ENCODE data around the gene PCDHA5.
"Not testable (repeated sequence)": the region's sequence is repeated elsewhere in the genome, so short reads cannot be mapped to it uniquely, and the experiment has no call there.

PCDHA5 gene

GRCh38 chr5:140791089-140791488, 30.3 kb upstream of the PCDHA5 start:
- H3K4me3 ChIP-seq (ENCODE audit: low read depth in 1 of 2, low read length in 2 of 2) = no peak overlapping the region
- no peaks in the 10 kb centered on the region for H3K79me2 ChIP-seq (ENCODE audit: insufficient read depth, low read length)
- no peak overlapping the region for H3K4me2 ChIP-seq (ENCODE audit: insufficient read depth, low read length)
- no peak overlapping the region for H3K27ac ChIP-seq (ENCODE audit: low read length)
- H2AFZ ChIP-seq (ENCODE audit: low read depth, low read length) = no peak overlapping the region
- no peaks in the 10 kb centered on the region for H3K36me3 ChIP-seq (ENCODE audit: insufficient read depth, low read length)
- DNase-seq = no peak
- H3K9me3 ChIP-seq (ENCODE audit: insufficient read depth, low read length, severe bottlenecking) = peaks cover 5% of the 10 kb centered on the region
- H3K9ac ChIP-seq (ENCODE audit: low read depth, low read length) = no peak overlapping the region
- ATAC-seq (ENCODE audit: insufficient read depth, low read depth) = no peak
- H3K27me3 ChIP-seq (ENCODE audit: insufficient read depth, low read length, poor library complexity) = peaks cover 3% of the 10 kb centered on the region
- H4K20me1 ChIP-seq (ENCODE audit: insufficient read depth, low read length) = no peaks in the 10 kb centered on the region
- TF ChIP-seq CTCF (IDR thresholded peaks at IDR 0.05; ENCODE audit: borderline replicate concordance, extremely low read depth, low read length, poor library complexity, severe bottlenecking) = no peak
- no peak for TF ChIP-seq EZH2 (IDR thresholded peaks at IDR 0.05; ENCODE audit: borderline replicate concordance, low read depth, low read length, severe bottlenecking)
- no peaks in the 10 kb centered on the region for H3K4me1 ChIP-seq (ENCODE audit: insufficient read depth, low read length)

GRCh38 chr5:140794595-140795258, 26.7 kb upstream of the PCDHA5 start, which contains the start of gene PCDHA2:
Gene PCDHA2, plus strand, starts transcription at chr5:140794852.
- no peak within 1 kb of the TSS for H2AFZ ChIP-seq (ENCODE audit: low read depth, low read length)
- DNase-seq = no peak
- no peaks in the 10 kb centered on the region for H4K20me1 ChIP-seq (ENCODE audit: insufficient read depth, low read length)
- H3K9ac ChIP-seq (ENCODE audit: low read depth, low read length) = no peak within 1 kb of the TSS
- H3K79me2 ChIP-seq (ENCODE audit: insufficient read depth, low read length) = no peaks in the 10 kb centered on the region
- no peaks in the 10 kb centered on the region for H3K4me1 ChIP-seq (ENCODE audit: insufficient read depth, low read length)
- no peak within 1 kb of the TSS for H3K4me3 ChIP-seq (ENCODE audit: low read depth in 1 of 2, low read length in 2 of 2)
- H3K36me3 ChIP-seq (ENCODE audit: insufficient read depth, low read length) = no peaks in the 10 kb centered on the region
- no peak within 1 kb of the TSS for H3K4me2 ChIP-seq (ENCODE audit: insufficient read depth, low read length)
- no peak for ATAC-seq (ENCODE audit: insufficient read depth, low read depth)
- peaks cover 3% of the 10 kb centered on the region for H3K27me3 ChIP-seq (ENCODE audit: insufficient read depth, low read length, poor library complexity)
- peak; percentile 30 for TF ChIP-seq CTCF (IDR thresholded peaks at IDR 0.05; ENCODE audit: borderline replicate concordance, extremely low read depth, low read length, poor library complexity, severe bottlenecking)
- TF ChIP-seq EZH2 (IDR thresholded peaks at IDR 0.05; ENCODE audit: borderline replicate concordance, low read depth, low read length, severe bottlenecking) = no peak
- H3K9me3 ChIP-seq (ENCODE audit: insufficient read depth, low read length, severe bottlenecking) = no peaks in the 10 kb centered on the region
- H3K27ac ChIP-seq (ENCODE audit: low read length) = no peak within 1 kb of the TSS

DNA sequence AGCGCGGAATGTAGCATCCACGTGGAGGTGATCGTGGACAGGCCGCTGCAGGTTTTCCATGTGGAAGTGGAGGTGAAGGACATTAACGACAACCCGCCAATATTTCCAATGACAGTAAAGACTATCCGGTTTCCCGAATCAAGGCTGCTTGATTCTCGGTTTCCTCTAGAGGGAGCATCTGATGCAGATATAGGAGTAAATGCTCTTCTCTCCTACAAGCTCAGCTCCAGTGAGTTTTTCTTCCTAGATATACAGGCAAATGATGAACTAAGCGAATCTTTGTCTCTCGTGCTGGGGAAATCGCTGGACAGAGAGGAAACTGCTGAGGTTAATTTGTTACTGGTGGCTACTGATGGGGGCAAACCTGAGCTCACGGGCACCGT, 26.2 kb upstream of the PCDHA5 start:
- no peaks in the 10 kb centered on the region for H3K9me3 ChIP-seq (ENCODE audit: insufficient read depth, low read length, severe bottlenecking)
- H3K36me3 ChIP-seq (ENCODE audit: insufficient read depth, low read length) = no peaks in the 10 kb centered on the region
- no peak overlapping the region for H3K27ac ChIP-seq (ENCODE audit: low read length)
- H3K27me3 ChIP-seq (ENCODE audit: insufficient read depth, low read length, poor library complexity) = peaks cover 3% of the 10 kb centered on the region
- H3K9ac ChIP-seq (ENCODE audit: low read depth, low read length) = no peak overlapping the region
- no peaks in the 10 kb centered on the region for H4K20me1 ChIP-seq (ENCODE audit: insufficient read depth, low read length)
- H3K4me1 ChIP-seq (ENCODE audit: insufficient read depth, low read length) = no peaks in the 10 kb centered on the region
- H2AFZ ChIP-seq (ENCODE audit: low read depth, low read length) = no peak overlapping the region
- H3K4me3 ChIP-seq (ENCODE audit: low read depth in 1 of 2, low read length in 2 of 2) = no peak overlapping the region
- ATAC-seq (ENCODE audit: insufficient read depth, low read depth) (no peak), DNase-seq (no peak)
- H3K4me2 ChIP-seq (ENCODE audit: insufficient read depth, low read length) = no peak overlapping the region
- peak; percentile 37 for TF ChIP-seq CTCF (IDR thresholded peaks at IDR 0.05; ENCODE audit: borderline replicate concordance, extremely low read depth, low read length, poor library complexity, severe bottlenecking)
- TF ChIP-seq EZH2 (IDR thresholded peaks at IDR 0.05; ENCODE audit: borderline replicate concordance, low read depth, low read length, severe bottlenecking) = no peak
- H3K79me2 ChIP-seq (ENCODE audit: insufficient read depth, low read length) = no peaks in the 10 kb centered on the region

DNA sequence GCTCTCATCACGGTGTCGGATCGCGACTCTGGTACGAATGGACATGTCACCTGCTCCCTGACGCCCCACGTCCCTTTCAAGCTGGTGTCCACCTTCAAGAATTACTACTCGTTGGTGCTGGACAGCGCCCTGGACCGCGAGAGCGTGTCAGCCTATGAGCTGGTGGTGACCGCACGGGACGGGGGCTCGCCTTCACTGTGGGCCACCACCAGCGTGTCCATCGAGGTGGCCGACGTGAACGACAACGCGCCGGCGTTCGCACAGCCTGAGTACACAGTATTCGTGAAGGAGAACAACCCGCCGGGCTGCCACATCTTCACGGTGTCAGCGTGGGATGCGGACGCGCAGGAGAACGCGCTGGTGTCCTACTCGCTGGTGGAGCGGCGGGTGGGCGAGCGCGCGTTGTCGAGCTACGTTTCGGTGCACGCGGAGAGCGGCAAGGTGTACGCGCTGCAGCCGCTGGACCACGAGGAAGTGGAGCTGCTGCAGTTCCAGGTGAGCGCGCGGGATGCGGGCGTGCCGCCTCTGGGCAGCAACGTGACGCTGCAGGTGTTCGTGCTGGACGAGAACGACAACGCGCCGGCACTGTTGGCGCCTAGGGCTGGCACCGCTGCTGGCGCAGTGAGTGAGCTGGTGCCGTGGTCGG, 25.2 kb upstream of the PCDHA5 start:
- H3K4me2 ChIP-seq (ENCODE audit: insufficient read depth, low read length); H2AFZ ChIP-seq (ENCODE audit: low read depth, low read length); H3K79me2 ChIP-seq (ENCODE audit: insufficient read depth, low read length); H3K36me3 ChIP-seq (ENCODE audit: insufficient read depth, low read length); DNase-seq; H3K9ac ChIP-seq (ENCODE audit: low read depth, low read length); H3K4me3 ChIP-seq (ENCODE audit: low read depth in 1 of 2, low read length in 2 of 2); H3K27me3 ChIP-seq (ENCODE audit: insufficient read depth, low read length, poor library complexity); ATAC-seq (ENCODE audit: insufficient read depth, low read depth); H4K20me1 ChIP-seq (ENCODE audit: insufficient read depth, low read length); H3K9me3 ChIP-seq (ENCODE audit: insufficient read depth, low read length, severe bottlenecking); H3K27ac ChIP-seq (ENCODE audit: low read length); H3K4me1 ChIP-seq (ENCODE audit: insufficient read depth, low read length): not testable (repeated sequence)
